HepG2 (cell line): ENCODE measurements around the gene SPATA46. TPM values are rescaled to one million over a fixed set of nuclear protein-coding genes. Genes with fewer than 3 reads are reported as not detected.

Source experiments
- ATAC-seq: fragments of 200-7000 bp; cut with Tn5 transposase; 3 replicates; pipeline ENCODE4 v1.9.1; 2020; ENCODE audit warnings: mild to moderate bottlenecking, moderate library complexity
- BruUV-seq: library from RNA; stranded (reverse); fragments of 400-500 nt; replicated peaks from 2 replicates; lab custom pipeline; 2021; lab: Mats Ljungman, UMichigan
- CTCF ChIA-PET: fragments of 300-600 bp; formaldehyde crosslinking; extraction: SDS; loops from one replicate; lab custom pipeline; 2021; ENCODE audit warnings: low total read pairs, inconsistent platforms, low intra/inter-chr PET ratio; lab: Yijun Ruan, JAX
- POLR2A ChIA-PET: fragments of 350-600 bp; sonication (Branson Sonifier 250); formaldehyde crosslinking; loops from one replicate; lab custom pipeline; 2020; ENCODE audit warnings: antibody characterized with exemption, inconsistent platforms; lab: Yijun Ruan, JAX
- DNase-seq: peaks from one replicate; pipeline ENCODE4 v3.0.0-alpha.2; 2015; ENCODE audit warnings: low spot score
- FAIRE-seq: peaks from 3 replicates; lab custom pipeline; 2011; peaks lifted over from hg19 to GRCh38; lab: Jason Lieb, UNC
- H2AFZ ChIP-seq: one replicate; pipeline ENCODE4 v1.6.1; 2011; ENCODE audit warnings: low read length, inconsistent platforms
- H3K27ac ChIP-seq: fragments of 300-600 bp; 3 replicates; pipeline ENCODE4 v1.8.0; 2011; ENCODE audit warnings: mixed run types, mild to moderate bottlenecking, mixed read lengths, low read length, inconsistent platforms; ENCODE audit not compliant: insufficient read depth; ENCODE audit errors: extremely low read length
- H3K27me3 ChIP-seq, 2 experiments: fragments of 200-600 bp in 1 of 2; 2 replicates in 1 of 2; 3 replicates in 1 of 2; pipeline versions ENCODE4 v1.6.0 to v1.8.0; 2011; ENCODE audit warnings: low read length in 2 of 2, mild to moderate bottlenecking in 2 of 2, moderate library complexity in 2 of 2, inconsistent platforms in 1 of 2; ENCODE audit not compliant: insufficient read depth in 2 of 2, control insufficient read depth in 1 of 2
- H3K36me3 ChIP-seq, 2 experiments: fragments of 200-600 bp in 1 of 2; replicated peaks in 1 of 2; 2 replicates in 1 of 2; 3 replicates in 1 of 2; pipeline versions ENCODE4 v1.5.1 to v1.8.0; 2011; ENCODE audit warnings: low read length in 2 of 2, inconsistent platforms in 1 of 2; ENCODE audit not compliant: insufficient read depth in 2 of 2, control insufficient read depth in 1 of 2
- H3K4me1 ChIP-seq: 2 replicates; pipeline ENCODE4 v1.5.1; 2012; ENCODE audit warnings: low read length, inconsistent platforms; ENCODE audit not compliant: insufficient read depth
- H3K4me2 ChIP-seq: 2 replicates; pipeline ENCODE4 v1.6.0; 2011; ENCODE audit warnings: low read depth, low read length, inconsistent platforms
- H3K4me3 ChIP-seq, 3 experiments: fragments of 200-600 bp in 1 of 3; sonication (generic), shearing (Covaris generic) in 1 of 3; replicated peaks in 1 of 3; 2 replicates each; pipeline ENCODE4 v1.5.1; 2011 to 2016; ENCODE audit warnings: low read length in 3 of 3, inconsistent platforms in 2 of 3, low read depth in 2 of 3, mild to moderate bottlenecking in 2 of 3, control low read depth in 1 of 3, mixed read lengths in 1 of 3; ENCODE audit not compliant: insufficient read depth in 1 of 3
- H3K79me2 ChIP-seq: one replicate; pipeline ENCODE4 v1.6.1; 2011; ENCODE audit warnings: low read length, inconsistent platforms; ENCODE audit not compliant: insufficient read depth
- H3K9ac ChIP-seq: 2 replicates; pipeline ENCODE4 v1.6.0; 2011; ENCODE audit warnings: mild to moderate bottlenecking, low read depth, low read length, inconsistent platforms; ENCODE audit not compliant: insufficient read depth
- H3K9me3 ChIP-seq: 2 replicates; pipeline ENCODE4 v1.5.1; 2012; ENCODE audit warnings: mild to moderate bottlenecking, low read length
- H4K20me1 ChIP-seq: 2 replicates; pipeline ENCODE4 v1.6.0; 2011; ENCODE audit warnings: inconsistent platforms, mild to moderate bottlenecking, low read length, moderate library complexity; ENCODE audit not compliant: insufficient read depth
- ATRX ChIP-seq: sonication (generic); formaldehyde crosslinking; IDR thresholded peaks from 2 replicates; pipeline ENCODE4 v1.4.0; 2020; ENCODE audit warnings: missing genetic modification reagents, borderline replicate concordance
- IRX3 ChIP-seq: sonication (generic); formaldehyde crosslinking; IDR thresholded peaks from 2 replicates; pipeline ENCODE4 v1.8.1; 2023; ENCODE audit warnings: mild to moderate bottlenecking, low read depth, missing genetic modification reagents, borderline replicate concordance
- JUNB ChIP-seq: sonication (generic); formaldehyde crosslinking; IDR thresholded peaks from 2 replicates; pipeline ENCODE4 v1.8.0; 2022; ENCODE audit warnings: missing genetic modification reagents, mild to moderate bottlenecking, borderline replicate concordance
- NFE2L2 ChIP-seq: fragments of 150-350 bp; IDR thresholded peaks from 2 replicates; pipeline ENCODE4 v1.6.1; 2014; ENCODE audit warnings: low read length
- SRF ChIP-seq: IDR thresholded peaks from 2 replicates; pipeline ENCODE4 v1.6.1; 2011; ENCODE audit warnings: mild to moderate bottlenecking, low read depth, low read length, moderate library complexity
- TCF7 ChIP-seq: sonication (generic); IDR thresholded peaks from 2 replicates; pipeline ENCODE4 v1.6.1; 2016; ENCODE audit warnings: antibody characterized with exemption, low read depth
- ZBTB7A ChIP-seq: sonication (generic); formaldehyde crosslinking; IDR thresholded peaks from 2 replicates; pipeline ENCODE4 v1.8.0; 2022; ENCODE audit warnings: mild to moderate bottlenecking, missing genetic modification reagents
- ZNF530 ChIP-seq: sonication (generic); formaldehyde crosslinking; IDR thresholded peaks from 2 replicates; pipeline ENCODE4 v1.5.0; 2020; ENCODE audit warnings: low read depth, mild to moderate bottlenecking, missing genetic modification reagents
- ZNF75D ChIP-seq: sonication (generic); formaldehyde crosslinking; IDR thresholded peaks from 2 replicates; pipeline ENCODE4 v1.8.1; 2023; ENCODE audit warnings: missing genetic modification reagents, mild to moderate bottlenecking, borderline replicate concordance
- WGBS: methylation state at CpG from one replicate; pipeline ENCODE4 v1.1.6; 2017; ENCODE audit warnings: low lambda C conversion rate; 5-methylcytosine and 5-hydroxymethylcytosine counted together
- in situ Hi-C: cut with HindIII; loops from 2 replicates; pipeline ENCODE4 v1.10.0; 2017; ENCODE audit warnings: low pct_unique_long_range_greater_than_20kb; ENCODE audit not compliant: extremely low pct_ligation_motif_present
- intact Hi-C: fragments of 100-400 bp; cut with micrococcal nuclease; formaldehyde crosslinking; loops from one replicate; pipeline ENCODE4 v1.10.0; 2022; ENCODE audit not compliant: unreplicated experiment
- polyA plus RNA-seq, 8 experiments: library from polyadenylated mRNA; depleted of rRNA in 3 of 8; stranded (reverse) in 7 of 8; unstranded in 1 of 8; fragments of >200 nt; fragmentation: Illumina TruSeq in 4 of 8; extraction: Trizol in 4 of 8; gene quantifications; 2 replicates each; pipeline versions ENCODE4 v1.2.1 to v1.2.3, GENCODE V29; 2011 to 2016; ENCODE audit warnings: low read depth in 4 of 8, missing spikeins in 1 of 8, mixed read lengths in 1 of 8; ENCODE audit not compliant: insufficient read depth in 1 of 8
- total RNA-seq, 5 experiments: library from RNA; depleted of rRNA; stranded (reverse); fragments of >200 nt; fragmentation: Illumina TruSeq; extraction: Trizol; gene quantifications; 2 replicates each; pipeline ENCODE4 v1.2.3, GENCODE V29; 2016; ENCODE audit warnings: low read depth in 1 of 5
- TF ChIP-seq, protein P1 (sequence below): sonication (generic); formaldehyde crosslinking; conservative IDR thresholded peaks from 2 replicates; pipeline ENCODE4 v1.5.0; 2020; ENCODE audit warnings: missing genetic modification reagents
- TF ChIP-seq, protein P2 (sequence below): sonication (generic); formaldehyde crosslinking; IDR thresholded peaks from 2 replicates; pipeline ENCODE4 v1.4.0; 2020; ENCODE audit warnings: mild to moderate bottlenecking, missing genetic modification reagents, borderline replicate concordance
- TF ChIP-seq, protein P3 (sequence below): sonication (generic); formaldehyde crosslinking; IDR thresholded peaks from 2 replicates; pipeline ENCODE4 v1.5.0; 2020; ENCODE audit warnings: mild to moderate bottlenecking, missing genetic modification reagents, borderline replicate concordance
- TF ChIP-seq, protein P4 (sequence below): sonication (generic); formaldehyde crosslinking; conservative IDR thresholded peaks from 2 replicates; pipeline ENCODE4 v1.4.0; 2020; ENCODE audit warnings: missing genetic modification reagents

Gene SPATA46
- total and polyA plus RNA-seq, 2 of the 13 experiments (the other 11 are each of a cell fraction or from before 2014, with no cell fraction given) = not detected

DNA sequence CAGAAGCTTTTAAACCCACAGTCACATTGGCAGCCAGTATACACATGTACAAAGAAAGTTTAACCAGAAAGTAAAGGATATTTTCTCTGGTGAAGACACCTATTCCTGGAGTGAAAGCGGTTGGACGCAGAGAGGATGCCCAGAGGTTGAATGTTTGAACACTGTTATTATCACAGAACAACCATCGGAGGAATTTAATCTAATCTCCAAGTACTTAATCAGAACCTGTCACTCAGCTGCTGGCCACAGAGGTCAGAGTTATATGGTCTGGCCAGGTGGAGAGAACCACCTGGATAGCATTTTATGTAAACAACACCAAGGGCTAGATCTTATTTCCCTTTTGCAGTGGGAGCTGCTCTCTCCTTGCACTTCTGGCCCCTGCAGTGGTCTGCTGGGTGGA, 29.4 kb downstream of the SPATA46 start:
- no peak for ATAC-seq
- Histone ChIP-seq H3K4me1 (no peaks in the 10 kb centered on the region), H3K27me3 (no peaks in the 10 kb centered on the region), H3K79me2 (no peaks in the 10 kb centered on the region), H3K9ac (no peak overlapping the region), H3K4me3 (no peak overlapping the region), H3K36me3 (peaks cover 6 to 18% of the 10 kb centered on the region in 2 experiments; a peak in 4 of 5 replicates), H3K9me3 (no peaks in the 10 kb centered on the region), H2AFZ (no peak overlapping the region), H4K20me1 (no peaks in the 10 kb centered on the region), H3K27ac (no peak overlapping the region), H3K4me2 (no peak overlapping the region)
- CTCF ChIA-PET = no interaction called here
- WGBS = 65% methylated on average over 3 of the region's 3 CpGs
- no peak for DNase-seq
- POLR2A ChIA-PET = no interaction called here
- in situ Hi-C loops = no loop called here
- no TSS peak for BruUV-seq
- FAIRE-seq = no peak
- intact Hi-C loops = no loop called here
- TF ChIP-seq ATRX (CRISPR knock-in tag) = no peak
- no peak for TF ChIP-seq IRX3 (CRISPR knock-in tag)
- TF ChIP-seq ZNF75D (CRISPR knock-in tag) = no peak
- TF ChIP-seq, protein P1, sequence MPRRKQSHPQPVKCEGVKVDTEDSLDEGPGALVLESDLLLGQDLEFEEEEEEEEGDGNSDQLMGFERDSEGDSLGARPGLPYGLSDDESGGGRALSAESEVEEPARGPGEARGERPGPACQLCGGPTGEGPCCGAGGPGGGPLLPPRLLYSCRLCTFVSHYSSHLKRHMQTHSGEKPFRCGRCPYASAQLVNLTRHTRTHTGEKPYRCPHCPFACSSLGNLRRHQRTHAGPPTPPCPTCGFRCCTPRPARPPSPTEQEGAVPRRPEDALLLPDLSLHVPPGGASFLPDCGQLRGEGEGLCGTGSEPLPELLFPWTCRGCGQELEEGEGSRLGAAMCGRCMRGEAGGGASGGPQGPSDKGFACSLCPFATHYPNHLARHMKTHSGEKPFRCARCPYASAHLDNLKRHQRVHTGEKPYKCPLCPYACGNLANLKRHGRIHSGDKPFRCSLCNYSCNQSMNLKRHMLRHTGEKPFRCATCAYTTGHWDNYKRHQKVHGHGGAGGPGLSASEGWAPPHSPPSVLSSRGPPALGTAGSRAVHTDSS (CRISPR knock-in tag) = no peak
- no peak for TF ChIP-seq NFE2L2
- TF ChIP-seq TCF7 = no peak
- no peak for TF ChIP-seq ZNF530 (CRISPR knock-in tag)
- TF ChIP-seq, protein P2, sequence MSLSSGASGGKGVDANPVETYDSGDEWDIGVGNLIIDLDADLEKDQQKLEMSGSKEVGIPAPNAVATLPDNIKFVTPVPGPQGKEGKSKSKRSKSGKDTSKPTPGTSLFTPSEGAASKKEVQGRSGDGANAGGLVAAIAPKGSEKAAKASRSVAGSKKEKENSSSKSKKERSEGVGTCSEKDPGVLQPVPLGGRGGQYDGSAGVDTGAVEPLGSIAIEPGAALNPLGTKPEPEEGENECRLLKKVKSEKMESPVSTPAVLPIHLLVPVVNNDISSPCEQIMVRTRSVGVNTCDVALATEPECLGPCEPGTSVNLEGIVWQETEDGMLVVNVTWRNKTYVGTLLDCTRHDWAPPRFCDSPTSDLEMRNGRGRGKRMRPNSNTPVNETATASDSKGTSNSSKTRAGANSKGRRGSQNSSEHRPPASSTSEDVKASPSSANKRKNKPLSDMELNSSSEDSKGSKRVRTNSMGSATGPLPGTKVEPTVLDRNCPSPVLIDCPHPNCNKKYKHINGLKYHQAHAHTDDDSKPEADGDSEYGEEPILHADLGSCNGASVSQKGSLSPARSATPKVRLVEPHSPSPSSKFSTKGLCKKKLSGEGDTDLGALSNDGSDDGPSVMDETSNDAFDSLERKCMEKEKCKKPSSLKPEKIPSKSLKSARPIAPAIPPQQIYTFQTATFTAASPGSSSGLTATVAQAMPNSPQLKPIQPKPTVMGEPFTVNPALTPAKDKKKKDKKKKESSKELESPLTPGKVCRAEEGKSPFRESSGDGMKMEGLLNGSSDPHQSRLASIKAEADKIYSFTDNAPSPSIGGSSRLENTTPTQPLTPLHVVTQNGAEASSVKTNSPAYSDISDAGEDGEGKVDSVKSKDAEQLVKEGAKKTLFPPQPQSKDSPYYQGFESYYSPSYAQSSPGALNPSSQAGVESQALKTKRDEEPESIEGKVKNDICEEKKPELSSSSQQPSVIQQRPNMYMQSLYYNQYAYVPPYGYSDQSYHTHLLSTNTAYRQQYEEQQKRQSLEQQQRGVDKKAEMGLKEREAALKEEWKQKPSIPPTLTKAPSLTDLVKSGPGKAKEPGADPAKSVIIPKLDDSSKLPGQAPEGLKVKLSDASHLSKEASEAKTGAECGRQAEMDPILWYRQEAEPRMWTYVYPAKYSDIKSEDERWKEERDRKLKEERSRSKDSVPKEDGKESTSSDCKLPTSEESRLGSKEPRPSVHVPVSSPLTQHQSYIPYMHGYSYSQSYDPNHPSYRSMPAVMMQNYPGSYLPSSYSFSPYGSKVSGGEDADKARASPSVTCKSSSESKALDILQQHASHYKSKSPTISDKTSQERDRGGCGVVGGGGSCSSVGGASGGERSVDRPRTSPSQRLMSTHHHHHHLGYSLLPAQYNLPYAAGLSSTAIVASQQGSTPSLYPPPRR = no peak
- no peak for TF ChIP-seq SRF
- TF ChIP-seq, protein P3, sequence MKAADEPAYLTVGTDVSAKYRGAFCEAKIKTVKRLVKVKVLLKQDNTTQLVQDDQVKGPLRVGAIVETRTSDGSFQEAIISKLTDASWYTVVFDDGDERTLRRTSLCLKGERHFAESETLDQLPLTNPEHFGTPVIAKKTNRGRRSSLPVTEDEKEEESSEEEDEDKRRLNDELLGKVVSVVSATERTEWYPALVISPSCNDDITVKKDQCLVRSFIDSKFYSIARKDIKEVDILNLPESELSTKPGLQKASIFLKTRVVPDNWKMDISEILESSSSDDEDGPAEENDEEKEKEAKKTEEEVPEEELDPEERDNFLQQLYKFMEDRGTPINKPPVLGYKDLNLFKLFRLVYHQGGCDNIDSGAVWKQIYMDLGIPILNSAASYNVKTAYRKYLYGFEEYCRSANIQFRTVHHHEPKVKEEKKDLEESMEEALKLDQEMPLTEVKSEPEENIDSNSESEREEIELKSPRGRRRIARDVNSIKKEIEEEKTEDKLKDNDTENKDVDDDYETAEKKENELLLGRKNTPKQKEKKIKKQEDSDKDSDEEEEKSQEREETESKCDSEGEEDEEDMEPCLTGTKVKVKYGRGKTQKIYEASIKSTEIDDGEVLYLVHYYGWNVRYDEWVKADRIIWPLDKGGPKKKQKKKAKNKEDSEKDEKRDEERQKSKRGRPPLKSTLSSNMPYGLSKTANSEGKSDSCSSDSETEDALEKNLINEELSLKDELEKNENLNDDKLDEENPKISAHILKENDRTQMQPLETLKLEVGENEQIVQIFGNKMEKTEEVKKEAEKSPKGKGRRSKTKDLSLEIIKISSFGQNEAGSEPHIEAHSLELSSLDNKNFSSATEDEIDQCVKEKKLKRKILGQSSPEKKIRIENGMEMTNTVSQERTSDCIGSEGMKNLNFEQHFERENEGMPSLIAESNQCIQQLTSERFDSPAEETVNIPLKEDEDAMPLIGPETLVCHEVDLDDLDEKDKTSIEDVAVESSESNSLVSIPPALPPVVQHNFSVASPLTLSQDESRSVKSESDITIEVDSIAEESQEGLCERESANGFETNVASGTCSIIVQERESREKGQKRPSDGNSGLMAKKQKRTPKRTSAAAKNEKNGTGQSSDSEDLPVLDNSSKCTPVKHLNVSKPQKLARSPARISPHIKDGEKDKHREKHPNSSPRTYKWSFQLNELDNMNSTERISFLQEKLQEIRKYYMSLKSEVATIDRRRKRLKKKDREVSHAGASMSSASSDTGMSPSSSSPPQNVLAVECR (CRISPR knock-in tag) = no peak
- no peak for TF ChIP-seq ZBTB7A
- TF ChIP-seq, protein P4, sequence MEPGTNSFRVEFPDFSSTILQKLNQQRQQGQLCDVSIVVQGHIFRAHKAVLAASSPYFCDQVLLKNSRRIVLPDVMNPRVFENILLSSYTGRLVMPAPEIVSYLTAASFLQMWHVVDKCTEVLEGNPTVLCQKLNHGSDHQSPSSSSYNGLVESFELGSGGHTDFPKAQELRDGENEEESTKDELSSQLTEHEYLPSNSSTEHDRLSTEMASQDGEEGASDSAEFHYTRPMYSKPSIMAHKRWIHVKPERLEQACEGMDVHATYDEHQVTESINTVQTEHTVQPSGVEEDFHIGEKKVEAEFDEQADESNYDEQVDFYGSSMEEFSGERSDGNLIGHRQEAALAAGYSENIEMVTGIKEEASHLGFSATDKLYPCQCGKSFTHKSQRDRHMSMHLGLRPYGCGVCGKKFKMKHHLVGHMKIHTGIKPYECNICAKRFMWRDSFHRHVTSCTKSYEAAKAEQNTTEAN (CRISPR knock-in tag) = no peak
- TF ChIP-seq JUNB (CRISPR knock-in tag) = no peak
